Psoas muscle (tissue), 8 donors: ENCODE results near the gene TCF15. TPM values are rescaled to one million over a fixed set of nuclear protein-coding genes. Genes with fewer than 3 reads are reported as not detected.
A peak's percentile ranks its signal among the peaks of the same experiment; 100 is the strongest.

Experiments used
- ATAC-seq, 4 donors: fragments of 200-7000 bp; cut with Tn5 transposase; one replicate each; pipeline ENCODE4 v1.9.1; 2020; ENCODE audit warnings: moderate library complexity in 3 of 4, mild to moderate bottlenecking in 2 of 4
- DNase-seq, 2 donors: peaks; one replicate each; pipeline ENCODE4 v3.0.0-alpha.2; 2020
- H3K27ac ChIP-seq: fragments of 200-600 bp; one replicate; pipeline ENCODE4 v1.8.0; 2022
- H3K27me3 ChIP-seq, 3 donors: fragments of 200-600 bp in 1 of 3; one replicate each; pipeline versions ENCODE4 v1.6.1 to v1.8.0; 2013 to 2022; ENCODE audit warnings: low read length in 2 of 3, mild to moderate bottlenecking in 2 of 3, moderate library complexity in 1 of 3; ENCODE audit not compliant: insufficient read depth in 3 of 3
- H3K36me3 ChIP-seq, 2 donors: fragments of 200-600 bp in 1 of 2; one replicate each; pipeline versions ENCODE4 v1.6.1 to v1.8.0; 2013 to 2022; ENCODE audit warnings: low read depth in 1 of 2, mild to moderate bottlenecking in 1 of 2, moderate library complexity in 1 of 2; ENCODE audit not compliant: insufficient read depth in 1 of 2
- H3K4me1 ChIP-seq: fragments of 200-600 bp; one replicate; pipeline ENCODE4 v1.8.0; 2022
- H3K4me3 ChIP-seq: fragments of 200-600 bp; one replicate; pipeline ENCODE4 v1.8.0; 2022; ENCODE audit warnings: mild to moderate bottlenecking
- H3K9me3 ChIP-seq: fragments of 200-600 bp; one replicate; pipeline ENCODE4 v1.8.0; 2022
- CTCF ChIP-seq: fragments of 200-600 bp; IDR thresholded peaks from one replicate; pipeline ENCODE4 v1.8.0; 2022; ENCODE audit warnings: antibody characterized with exemption
- WGBS, 3 donors: extraction: QIAGEN DNeasy Blood & Tissue Kit; methylation state at CpG; one replicate each; pipeline versions ENCODE4 v1.1.6 to v1.1.7; 2013; 5-methylcytosine and 5-hydroxymethylcytosine counted together
- intact Hi-C, 2 donors: fragments of 100-400 bp; cut with DNase I; formaldehyde crosslinking; loops; one replicate each; pipeline versions ENCODE4 v1.11.0 to v1.14.2; 2022
- long read RNA-seq, 2 donors: library from polyadenylated mRNA; unstranded; transcript quantifications; one replicate each; pipeline ENCODE4 v2.0.0, GENCODE V29; 2021
- polyA plus RNA-seq, 3 donors: library from polyadenylated mRNA; stranded (reverse); fragments of 200-250 nt; gene quantifications; one replicate each; pipeline ENCODE4 v1.2.3, GENCODE V29; 2013
- total RNA-seq, 4 donors: library from RNA; stranded (reverse); fragmentation: NEBNext Ultra II Directional in 2 of 4; extraction: Animal tissue kit (Norgen Biotek cat#: 25700) in 2 of 4; gene quantifications; one replicate each; pipeline versions ENCODE4 v1.2.1 to v1.2.4, GENCODE V29; 2021 to 2023
- donor health status: healthy with polysubstance abuse.
- donor health status: DM: no; HTN: no; CAD: no; lungs with moderate emphysema.
- donor health status: Bipolar disorder and iron deficiency.
- donor health status: healthy.
- donor health status: DM: yes; HTN: yes; CAD: no.
- donor health status: DM: no; HTN: no; CAD: no.
- donor health status: DM: no; HTN: no; CAD: no.
- donor health status: DM: yes; HTN: yes; CAD: no.

TCF15 gene
- 10 to 100 TPM in 1 of 4 donors, 1 to 10 TPM in 3; 5.1 to 10.6 (median 6.7) TPM for total RNA-seq
- 1 to 10 TPM; 3.0 to 4.7 (median 3.2) TPM for polyA plus RNA-seq
- long read RNA-seq, donor 1, transcript TCF15-201 (2 exons, 1,555 nt), result major isoform, 24 of 25 reads
- long read RNA-seq, donor 1, partial matches to known transcripts, result 0 of 25 reads
- long read RNA-seq, donor 1, other reads (novel, unspliced or antisense), result 1 of 25 reads
- long read RNA-seq, donor 2, transcript TCF15-201 (2 exons, 1,555 nt), result major isoform, 47 of 50 reads
- long read RNA-seq, donor 2, partial matches to known transcripts, result 2 of 50 reads
- long read RNA-seq, donor 2, other reads (novel, unspliced or antisense), result 1 of 50 reads

- Histone ChIP-seq H3K36me3 (no peaks in the 10 kb centered on the region), H3K4me1 (no peaks in the 10 kb centered on the region), H3K27ac (peak within 1 kb of the TSS; percentile 63), H3K4me3 (peak within 1 kb of the TSS; percentile 64), H3K9me3 (no peaks in the 10 kb centered on the region), H3K27me3 (peaks cover 0 to 51% (median 14%) of the 10 kb centered on the region in 3 donors)
- intact Hi-C loops, result no loop called here
- ATAC-seq (peak; percentile 80 to 97 (median 90)), DNase-seq (peak; percentile 53 to 73)
- 5 to 11% (median 11%) methylated on average over 42 to 84 of the region's 84 CpGs for WGBS, 3 donors
- no peak for TF ChIP-seq CTCF
These were observed at the start of gene TCF15 for GRCh38 chr20:610130-611046. Gene TCF15, minus strand, starts transcription at chr20:610309. Its CDS starts 72 bp downstream, at chr20:610237.

GRCh38 chr20:658731-659291, 48.7 kb upstream of the TCF15 start:
- no peak for ATAC-seq
- Histone ChIP-seq H3K4me1 (peaks cover 9% of the 10 kb centered on the region), H3K4me3 (no peak overlapping the region), H3K27ac (no peak overlapping the region), H3K9me3 (no peaks in the 10 kb centered on the region), H3K27me3 (peaks cover 0 to 36% (median 20%) of the 10 kb centered on the region in 3 donors), H3K36me3 (no peaks in the 10 kb centered on the region)
- intact Hi-C loops, result loop anchor here in 1 of 2 donors (10.0 kb wide), 2 partner anchors 174 to 176 kb away; partner anchors contain the start of gene FAM110A
- 32 to 39% (median 35%) methylated on average over 5 of the region's 5 CpGs for WGBS, 3 donors
- DNase-seq, result no peak
- no peak for TF ChIP-seq CTCF

GRCh38 chr20:658202-658601, 48.1 kb upstream of the TCF15 start:
- Histone ChIP-seq H3K4me3 (no peak overlapping the region), H3K4me1 (peaks cover 11% of the 10 kb centered on the region), H3K27ac (no peak overlapping the region), H3K36me3 (no peaks in the 10 kb centered on the region), H3K9me3 (no peaks in the 10 kb centered on the region), H3K27me3 (peaks cover 0 to 30% (median 14%) of the 10 kb centered on the region in 3 donors)
- no peak for ATAC-seq
- TF ChIP-seq CTCF, result no peak
- DNase-seq, result no peak
- 27 to 33% (median 27%) methylated on average over 2 of the region's 2 CpGs for WGBS, 3 donors
- intact Hi-C loops, result loop anchor here in 1 of 2 donors (10.0 kb wide), 2 partner anchors 173 to 177 kb away; partner anchors contain the start of gene FAM110A

- Histone ChIP-seq H3K9me3 (no peaks in the 10 kb centered on the region), H3K4me1 (peaks cover 11% of the 10 kb centered on the region), H3K4me3 (no peak overlapping the region), H3K27me3 (peaks cover 0 to 9% (median 2%) of the 10 kb centered on the region in 3 donors), H3K27ac (no peak overlapping the region), H3K36me3 (peaks cover 0 to 4% of the 10 kb centered on the region in 2 donors)
- WGBS, 3 donors, result 81 to 83% (median 83%) methylated on average over 11 of the region's 11 CpGs
- DNase-seq (no peak), ATAC-seq (no peak)
- intact Hi-C loops, result loop anchor here in 1 of 2 donors (10.0 kb wide), 2 partner anchors 171 to 179 kb away; partner anchors contain the start of gene FAM110A
- no peak for TF ChIP-seq CTCF
These were observed 45.9 kb upstream of the TCF15 start for GRCh38 chr20:655726-656624.
